GM18858 (cell line): Measurements from ENCODE around the gene SOD2.
"Not testable (repeated sequence)": the region's sequence is repeated elsewhere in the genome, so short reads cannot be mapped to it uniquely, and the experiment has no call there.

Experiments used
- ATAC-seq: cut with Tn5 transposase; IDR thresholded peaks from one replicate; pipeline ENCODE4 v1.9.1; 2021; ENCODE audit not compliant: unreplicated experiment

SOD2 gene

GRCh38 chr6:159693128-159693893 is at the start of gene SOD2:
TSS of gene SOD2 (minus strand) at chr6:159693241. CDS start at chr6:159693167, 74 bp downstream.
- ATAC-seq: peak; percentile 69

DNA sequence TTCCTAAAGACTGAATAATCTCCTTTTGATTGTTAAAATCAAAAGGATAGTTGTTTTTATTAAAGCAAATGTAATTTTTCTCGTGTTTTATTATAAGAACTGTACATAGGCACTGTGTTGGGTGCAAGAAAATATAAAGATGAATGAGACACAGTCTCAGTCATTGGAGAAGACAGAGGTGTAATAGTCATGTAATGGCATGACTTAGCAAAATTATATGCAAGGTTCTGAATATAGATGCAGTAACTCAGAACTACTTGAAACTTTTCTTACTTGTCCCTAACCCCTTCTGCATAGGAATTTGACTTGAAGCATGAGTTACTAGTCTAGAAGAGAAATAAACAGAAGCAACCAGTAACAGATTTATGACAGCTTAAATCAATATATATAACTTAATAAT is 49.1 kb upstream of the SOD2 start:
- ATAC-seq: no peak

DNA sequence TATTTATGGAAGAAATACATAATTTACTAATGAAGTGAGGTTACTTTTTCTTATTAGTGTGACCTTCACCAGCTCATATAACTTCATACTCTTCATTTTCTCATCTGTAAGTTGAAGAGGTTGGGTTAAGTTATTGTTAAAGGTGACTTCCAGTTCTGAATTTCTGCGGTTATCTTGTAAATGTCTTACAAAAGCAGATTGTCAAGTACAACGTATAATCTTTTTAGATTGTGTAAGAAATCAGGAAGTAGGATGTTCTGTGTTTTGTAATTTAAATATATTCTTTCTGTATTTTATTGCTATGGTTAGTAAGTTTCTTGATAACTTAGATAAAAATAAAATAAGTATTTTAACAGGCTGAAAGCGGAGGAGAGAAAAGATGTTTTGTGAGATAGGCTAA is 46.3 kb upstream of the SOD2 start:
- no peak for ATAC-seq

DNA sequence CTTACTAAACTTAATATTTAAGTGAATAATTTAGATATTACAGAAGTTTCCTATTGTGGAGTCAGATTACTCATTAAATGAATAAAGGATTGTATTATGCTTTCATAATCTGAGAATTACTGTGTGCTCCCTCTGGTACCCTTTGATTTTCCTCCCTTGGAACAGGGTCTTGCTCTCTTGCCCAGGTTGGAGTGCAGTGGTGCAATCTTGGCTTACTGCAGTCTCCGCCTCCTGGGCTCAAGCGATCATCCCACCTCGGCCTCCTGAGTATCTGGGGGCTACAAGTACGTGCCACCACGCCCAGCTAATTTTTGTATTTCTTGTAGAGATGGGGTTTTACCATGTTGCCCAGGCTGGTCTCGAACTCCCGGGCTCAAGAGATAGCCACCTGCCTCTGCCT is 43.9 kb upstream of the SOD2 start:
- ATAC-seq: no peak

- not testable (repeated sequence) for ATAC-seq
Measured at GRCh38 chr6:159733395-159733794, 40.4 kb upstream of the SOD2 start.

GRCh38 chr6:159732550-159732949 is 39.5 kb upstream of the SOD2 start:
- ATAC-seq: not testable (repeated sequence)

GRCh38 chr6:159730332-159730676 is 37.3 kb upstream of the SOD2 start:
- ATAC-seq: no peak

GRCh38 chr6:159729598-159730331 is 36.7 kb upstream of the SOD2 start:
- ATAC-seq: peak; percentile 24

GRCh38 chr6:159728531-159728964 is 35.5 kb upstream of the SOD2 start:
- ATAC-seq: no peak

- ATAC-seq: peak; percentile 19
Measured at GRCh38 chr6:159727717-159728445, 34.8 kb upstream of the SOD2 start.

DNA sequence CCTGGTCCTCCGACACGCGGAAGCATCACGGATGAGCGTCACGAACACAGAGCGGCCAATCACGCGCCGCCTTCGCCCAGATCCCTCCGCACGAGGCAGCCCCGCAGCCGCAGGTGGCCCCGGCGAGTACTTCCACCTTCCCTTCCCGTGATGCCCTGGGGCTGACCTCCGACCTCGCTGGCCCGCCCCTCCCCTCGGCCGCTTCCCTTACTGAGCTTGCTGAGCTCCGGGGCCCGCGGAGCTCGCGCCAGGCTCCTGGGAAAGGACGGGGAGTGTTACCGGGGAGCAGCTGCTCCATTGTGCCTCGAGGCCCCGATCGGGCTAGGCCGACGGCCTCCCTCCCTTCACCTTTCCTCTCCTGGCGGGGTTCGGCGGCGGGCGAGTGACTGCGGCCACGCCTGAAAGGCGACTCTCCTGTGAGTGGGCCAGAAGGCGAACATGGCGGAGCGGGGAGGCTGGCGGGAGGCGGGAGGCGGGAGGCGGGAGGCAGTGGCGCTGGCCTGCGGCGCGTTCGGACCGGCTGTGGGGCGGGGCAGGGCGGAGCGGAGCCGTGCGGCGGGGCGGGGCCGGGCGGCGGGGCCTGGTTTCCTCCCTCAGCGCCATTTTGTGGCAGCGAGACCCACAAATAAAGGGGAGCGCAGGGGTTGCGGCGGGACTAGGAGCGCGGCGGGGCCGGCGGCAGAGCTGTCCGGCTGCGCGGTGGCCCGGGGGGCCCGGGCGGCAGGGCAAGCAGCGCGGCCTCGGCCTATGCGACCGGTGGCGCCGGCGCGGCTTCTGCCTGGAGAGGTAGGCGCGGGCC is 34.1 kb upstream of the SOD2 start, which contains the start of gene WTAP:
Gene WTAP, plus strand, starts transcription at position 589 of the 799 bp plus-strand sequence. CDS start 8,760 bp downstream, outside the sequence.
- peak; percentile 58 for ATAC-seq

DNA sequence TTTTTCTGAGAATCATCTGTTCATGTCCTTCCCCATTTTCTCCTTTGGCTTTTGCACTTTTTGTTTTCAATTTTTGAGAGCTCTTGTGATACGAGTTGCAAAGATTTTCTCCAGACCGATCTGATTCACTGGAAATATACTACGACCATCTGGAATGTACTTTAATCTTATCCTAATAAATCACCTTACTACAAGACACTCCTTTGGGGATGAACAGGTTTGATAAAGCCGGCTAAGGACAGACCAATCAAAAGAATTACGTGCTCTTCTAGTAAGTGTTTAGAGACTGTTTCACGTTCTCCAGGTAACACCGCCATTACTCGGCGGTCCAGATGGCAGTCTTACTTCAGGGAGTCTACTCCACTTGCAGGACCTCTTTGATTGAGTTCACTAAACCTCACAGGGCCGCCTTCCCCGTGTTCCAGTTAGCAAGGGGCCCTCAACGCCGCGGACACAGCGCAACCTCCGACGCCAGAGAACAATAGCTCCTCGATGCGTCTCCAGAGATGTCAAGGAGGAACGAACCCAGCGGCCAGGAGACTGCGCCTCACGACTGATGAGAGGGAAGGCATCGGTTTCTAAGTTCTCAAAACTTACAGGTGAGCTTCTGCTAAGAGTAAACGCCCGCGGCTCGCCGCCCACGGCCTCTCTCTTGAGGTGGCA is 33.3 kb upstream of the SOD2 start:
- no peak for ATAC-seq

GRCh38 chr6:159725208-159725607 is 32.2 kb upstream of the SOD2 start:
- ATAC-seq: not testable (repeated sequence)

DNA sequence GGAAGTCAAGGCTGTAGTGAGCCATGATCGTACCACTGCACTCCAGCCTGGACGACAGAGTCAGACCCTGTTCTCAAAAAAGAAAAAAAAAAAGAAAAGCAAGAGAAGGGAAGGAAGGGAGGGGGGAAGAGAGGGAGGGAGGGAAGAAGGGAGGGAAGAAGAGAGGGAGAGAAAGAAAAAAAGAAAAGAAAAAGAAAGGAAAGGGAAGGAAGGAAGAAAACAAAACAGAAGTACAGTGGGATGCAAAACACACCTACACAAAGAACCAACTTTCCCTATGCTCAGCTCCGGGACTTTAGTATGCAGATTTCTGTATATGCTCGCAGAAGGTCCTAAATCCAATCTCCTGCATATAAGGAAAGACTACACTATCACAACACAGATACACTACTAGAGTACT is 31.7 kb upstream of the SOD2 start:
- ATAC-seq: no peak

DNA sequence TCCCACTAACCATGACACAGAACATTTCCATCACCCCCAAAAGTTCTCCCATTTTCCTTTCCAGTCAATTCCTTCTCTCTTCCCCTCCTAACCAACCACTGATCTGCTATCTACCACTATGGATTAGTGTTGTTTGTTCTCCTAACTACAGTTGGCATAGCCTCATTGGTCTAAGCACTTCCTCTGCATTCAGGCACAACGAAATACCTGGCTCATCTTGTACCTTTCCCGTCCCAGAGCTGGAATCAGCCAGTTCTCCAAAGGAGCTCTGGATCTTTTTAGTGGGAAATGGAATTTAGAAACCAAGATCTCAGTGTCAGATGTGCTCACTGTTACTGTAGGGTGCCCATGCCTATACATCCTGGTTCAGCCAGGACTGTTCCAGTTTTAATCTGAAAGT is 30.2 kb upstream of the SOD2 start:
- no peak for ATAC-seq

DNA sequence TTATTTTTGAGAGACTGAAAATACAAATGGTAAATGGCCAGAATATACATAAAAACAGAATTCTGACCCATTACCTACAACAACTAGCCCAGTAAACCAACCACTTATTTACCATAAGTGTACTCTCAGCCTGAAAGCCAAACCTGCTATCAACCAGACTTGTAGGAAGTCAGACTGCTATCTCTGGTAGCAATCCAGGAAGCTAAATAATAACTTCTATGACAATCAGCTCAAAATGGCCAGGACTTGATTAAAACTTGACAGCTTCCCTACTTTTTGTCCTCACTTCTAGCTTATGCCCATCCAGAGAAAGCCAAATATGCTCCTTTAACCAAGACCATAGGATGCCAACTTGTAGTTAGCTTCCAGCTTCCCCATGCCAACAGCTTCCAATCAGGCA is 29.6 kb upstream of the SOD2 start:
- ATAC-seq: no peak

DNA sequence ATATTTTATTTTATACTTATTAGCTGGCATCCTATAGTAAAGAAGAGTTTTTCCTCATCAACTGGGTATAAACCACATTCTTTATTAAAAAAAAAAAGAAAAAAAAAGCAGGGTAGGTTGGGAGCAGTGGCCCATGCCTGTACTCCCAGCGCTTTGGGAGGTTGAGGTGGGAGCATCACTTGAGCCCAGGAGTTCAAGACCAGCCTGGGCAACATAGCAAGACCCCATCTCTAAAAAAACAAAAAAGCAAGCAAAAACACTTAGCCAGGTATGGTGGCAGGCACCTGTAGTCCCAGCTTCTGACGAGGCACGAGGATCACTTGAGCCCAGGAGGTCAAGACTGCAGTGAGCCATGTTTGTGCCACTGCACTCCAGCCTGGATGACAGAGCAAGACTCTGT is 28.9 kb upstream of the SOD2 start:
- not testable (repeated sequence) for ATAC-seq

- no peak for ATAC-seq
Measured at GRCh38 chr6:159720708-159721107, 27.7 kb upstream of the SOD2 start.

GRCh38 chr6:159719287-159719686 is 26.2 kb upstream of the SOD2 start:
- no peak for ATAC-seq

DNA sequence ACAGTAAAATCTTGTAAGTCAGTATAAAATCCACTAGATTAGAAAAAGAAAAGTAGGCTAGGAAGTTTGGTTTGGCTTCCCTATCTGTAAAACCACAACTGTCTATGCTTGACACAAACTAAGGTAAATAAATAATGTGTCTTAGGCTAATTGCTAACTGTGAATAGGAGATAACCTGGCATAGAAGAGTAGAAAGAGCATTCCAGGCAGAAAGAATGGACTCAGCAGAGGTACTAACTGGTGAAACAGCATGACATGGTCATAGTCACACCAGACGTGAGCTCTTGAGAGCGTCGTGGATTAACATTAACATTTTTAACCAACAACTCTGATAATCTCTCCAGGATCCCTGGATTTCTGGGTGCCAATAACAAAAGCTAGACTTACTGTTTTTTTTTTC is 25.6 kb upstream of the SOD2 start:
- ATAC-seq: no peak
